PC-3 (cell line): ENCODE results near the gene MRPS9. TPM values are rescaled to one million over a fixed set of nuclear protein-coding genes. Genes with fewer than 3 reads are reported as not detected.

Experiments
- ATAC-seq: fragments of 200-7000 bp; cut with Tn5 transposase; 2 replicates; pipeline ENCODE4 v1.9.1; 2020; ENCODE audit warnings: mild to moderate bottlenecking, moderate library complexity
- BruUV-seq: library from RNA; stranded (reverse); fragments of 400-500 nt; replicated peaks from 2 replicates; lab custom pipeline; 2021; lab: Mats Ljungman, UMichigan
- CTCF ChIA-PET: fragments of 300-600 bp; sonication (Branson Sonifier 250); formaldehyde crosslinking; loops from one replicate; lab custom pipeline; 2022; ENCODE audit warnings: antibody characterized with exemption; lab: Charles Lee
- POLR2A ChIA-PET: fragments of 300-600 bp; sonication (Branson Sonifier 250); formaldehyde crosslinking; loops from one replicate; lab custom pipeline; 2022; ENCODE audit warnings: antibody characterized with exemption; ENCODE audit not compliant: unreplicated experiment; lab: Charles Lee
- DNase-seq: peaks from one replicate; pipeline ENCODE4 v3.0.0-alpha.2; 2015
- H2AFZ ChIP-seq: fragments of 300-600 bp; sonication (generic); 2 replicates; pipeline ENCODE4 v1.6.0; 2016; ENCODE audit warnings: antibody characterized with exemption, low read length
- H3F3A ChIP-seq: fragments of 300-600 bp; sonication (generic); one replicate; pipeline ENCODE4 v1.6.0; 2017; ENCODE audit warnings: antibody characterized with exemption, low read length, control low read depth, mild to moderate bottlenecking; ENCODE audit not compliant: unreplicated experiment
- H3K27ac ChIP-seq: fragments of 300-600 bp; sonication (generic); 2 replicates; pipeline ENCODE4 v1.5.1; 2016; ENCODE audit warnings: mild to moderate bottlenecking, low read length
- H3K27me3 ChIP-seq: fragments of 300-600 bp; sonication (generic); 2 replicates; pipeline ENCODE4 v1.6.1; 2016; ENCODE audit warnings: low read length, mixed read lengths
- H3K36me3 ChIP-seq: fragments of 300-600 bp; sonication (generic); 2 replicates; pipeline ENCODE4 v1.6.1; 2016; ENCODE audit warnings: low read depth, mixed run types, low read length, mixed read lengths
- H3K4me1 ChIP-seq: fragments of 300-600 bp; sonication (generic); 2 replicates; pipeline ENCODE4 v1.5.1; 2016; ENCODE audit warnings: low read length; ENCODE audit not compliant: insufficient read depth
- H3K4me2 ChIP-seq: fragments of 300-600 bp; sonication (generic); 2 replicates; pipeline ENCODE4 v1.6.0; 2016; ENCODE audit warnings: low read length
- H3K4me3 ChIP-seq: fragments of 300-600 bp; sonication (generic); 2 replicates; pipeline ENCODE4 v1.5.1; 2016; ENCODE audit warnings: mild to moderate bottlenecking, low read length, mixed read lengths
- H3K79me2 ChIP-seq: fragments of 300-600 bp; sonication (generic); 2 replicates; pipeline ENCODE4 v1.6.1; 2017; ENCODE audit warnings: low read length, mixed read lengths
- H3K9ac ChIP-seq: fragments of 300-600 bp; sonication (generic); 2 replicates; pipeline ENCODE4 v1.6.0; 2016; ENCODE audit warnings: mild to moderate bottlenecking, low read length
- H3K9me2 ChIP-seq: fragments of 300-600 bp; sonication (generic); replicated peaks from 2 replicates; pipeline ENCODE4 v1.6.1; 2016; ENCODE audit warnings: mixed run types, low read length, mixed read lengths
- H3K9me3 ChIP-seq: fragments of 300-600 bp; sonication (generic); 2 replicates; pipeline ENCODE4 v1.6.1; 2016; ENCODE audit warnings: low read length, mixed read lengths
- H4K20me1 ChIP-seq: fragments of 300-600 bp; sonication (generic); 2 replicates; pipeline ENCODE4 v1.6.1; 2016; ENCODE audit warnings: low read length, mixed read lengths
- EZH2 ChIP-seq: fragments of 300-600 bp; sonication (generic); IDR thresholded peaks from one replicate; pipeline ENCODE4 v1.6.1; 2017; ENCODE audit warnings: antibody characterized with exemption, mild to moderate bottlenecking, low read length; ENCODE audit not compliant: unreplicated experiment
- EZH2phosphoT487 ChIP-seq: fragments of 300-600 bp; sonication (generic); IDR thresholded peaks from 2 replicates; pipeline ENCODE4 v1.6.1; 2018; ENCODE audit warnings: mild to moderate bottlenecking, antibody characterized with exemption, low read length, borderline replicate concordance
- intact Hi-C: fragments of 100-400 bp; cut with micrococcal nuclease; formaldehyde crosslinking; loops from 2 replicates; pipeline ENCODE4 v1.9.0; 2023
- total RNA-seq: library from RNA; depleted of rRNA; stranded (reverse); fragments of >200 nt; gene quantifications from 2 replicates; pipeline ENCODE4 v1.2.3, GENCODE V29; 2014
- TF ChIP-seq, protein P1 (sequence below): fragments of 300-600 bp; sonication (generic); conservative IDR thresholded peaks from 2 replicates; pipeline ENCODE4 v1.5.1; 2017; ENCODE audit warnings: antibody characterized with exemption, low read depth, mild to moderate bottlenecking, low read length

The MRPS9 gene
- total RNA-seq, 1 experiment from 2014 or later = 64.0 TPM

GRCh38 chr2:105102963-105103421 is 65.1 kb downstream of the MRPS9 start:
- no peaks in the 10 kb centered on the region for H3K9me2 ChIP-seq
- H3K9ac ChIP-seq = no peak overlapping the region
- H4K20me1 ChIP-seq = no peaks in the 10 kb centered on the region
- intact Hi-C loops = no loop called here
- no peak for TF ChIP-seq EZH2
- TF ChIP-seq EZH2phosphoT487 = no peak
- no peaks in the 10 kb centered on the region for H3F3A ChIP-seq
- H3K4me2 ChIP-seq = no peak overlapping the region
- DNase-seq = peak; percentile 92
- H3K36me3 ChIP-seq = 0 out of 2 replicates have a peak, but pooled peaks cover 8% of the 10 kb centered on the region
- H3K4me1 ChIP-seq = peaks cover 25% of the 10 kb centered on the region
- ChIA-PET CTCF (interaction anchor here (0.6 kb wide), 1 partner anchor 20 kb away, joined by 4 read pairs; no protein-coding TSS in a partner anchor), POLR2A (no interaction called here)
- ATAC-seq = peak; percentile 92
- no peaks in the 10 kb centered on the region for H3K79me2 ChIP-seq
- H2AFZ ChIP-seq = 0 out of 2 replicates have a peak overlapping the region, but pooled peaks have one; percentile 24
- no peaks in the 10 kb centered on the region for H3K9me3 ChIP-seq
- H3K27me3 ChIP-seq = no peaks in the 10 kb centered on the region
- H3K4me3 ChIP-seq = no peak overlapping the region
- H3K27ac ChIP-seq = no peak overlapping the region
- no TSS peak for BruUV-seq

DNA sequence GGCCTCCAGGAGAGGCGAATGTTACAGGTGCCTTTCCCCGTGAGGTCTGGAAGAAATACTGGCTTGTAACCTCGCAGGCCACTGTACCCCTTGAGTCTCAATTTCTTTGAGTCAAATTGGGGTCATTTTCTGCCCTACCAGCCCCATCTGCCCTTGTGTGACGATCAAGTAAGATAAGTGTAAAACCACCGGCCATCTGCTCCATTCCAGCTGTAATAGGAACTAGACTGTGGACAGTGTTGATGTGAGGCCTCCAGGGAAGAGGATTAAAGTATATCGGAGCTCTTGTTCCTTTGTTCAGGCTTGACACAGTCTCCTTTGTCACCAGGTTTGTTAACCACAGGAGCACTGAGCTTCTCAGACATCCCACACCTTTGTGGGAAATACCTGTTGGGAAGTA is 65.6 kb downstream of the MRPS9 start:
- no peaks in the 10 kb centered on the region for H3K27me3 ChIP-seq
- TF ChIP-seq EZH2phosphoT487 (no peak), EZH2 (no peak)
- TF ChIP-seq, protein P1, sequence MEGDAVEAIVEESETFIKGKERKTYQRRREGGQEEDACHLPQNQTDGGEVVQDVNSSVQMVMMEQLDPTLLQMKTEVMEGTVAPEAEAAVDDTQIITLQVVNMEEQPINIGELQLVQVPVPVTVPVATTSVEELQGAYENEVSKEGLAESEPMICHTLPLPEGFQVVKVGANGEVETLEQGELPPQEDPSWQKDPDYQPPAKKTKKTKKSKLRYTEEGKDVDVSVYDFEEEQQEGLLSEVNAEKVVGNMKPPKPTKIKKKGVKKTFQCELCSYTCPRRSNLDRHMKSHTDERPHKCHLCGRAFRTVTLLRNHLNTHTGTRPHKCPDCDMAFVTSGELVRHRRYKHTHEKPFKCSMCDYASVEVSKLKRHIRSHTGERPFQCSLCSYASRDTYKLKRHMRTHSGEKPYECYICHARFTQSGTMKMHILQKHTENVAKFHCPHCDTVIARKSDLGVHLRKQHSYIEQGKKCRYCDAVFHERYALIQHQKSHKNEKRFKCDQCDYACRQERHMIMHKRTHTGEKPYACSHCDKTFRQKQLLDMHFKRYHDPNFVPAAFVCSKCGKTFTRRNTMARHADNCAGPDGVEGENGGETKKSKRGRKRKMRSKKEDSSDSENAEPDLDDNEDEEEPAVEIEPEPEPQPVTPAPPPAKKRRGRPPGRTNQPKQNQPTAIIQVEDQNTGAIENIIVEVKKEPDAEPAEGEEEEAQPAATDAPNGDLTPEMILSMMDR = no peak
- no peak overlapping the region for H3K9ac ChIP-seq
- peaks cover 25% of the 10 kb centered on the region for H3K4me1 ChIP-seq
- BruUV-seq = no TSS peak
- H3K9me2 ChIP-seq = no peaks in the 10 kb centered on the region
- ChIA-PET CTCF (interaction anchor here (0.6 kb wide), 1 partner anchor 20 kb away, joined by 4 read pairs; no protein-coding TSS in a partner anchor), POLR2A (interaction anchor here (0.6 kb wide), 1 partner anchor 578 kb away, joined by 10 read pairs; no protein-coding TSS in a partner anchor)
- H4K20me1 ChIP-seq = no peaks in the 10 kb centered on the region
- intact Hi-C loops = no loop called here
- H3K4me2 ChIP-seq = no peak overlapping the region
- ATAC-seq = no peak
- H3K36me3 ChIP-seq = 0 out of 2 replicates have a peak, but pooled peaks cover 6% of the 10 kb centered on the region
- no peaks in the 10 kb centered on the region for H3K9me3 ChIP-seq
- no peak overlapping the region for H3K4me3 ChIP-seq
- 0 out of 2 replicates have a peak overlapping the region, but pooled peaks have one; percentile 0 for H3K27ac ChIP-seq
- H3F3A ChIP-seq = no peaks in the 10 kb centered on the region
- no peak for DNase-seq
- no peaks in the 10 kb centered on the region for H3K79me2 ChIP-seq
- H2AFZ ChIP-seq = 0 out of 2 replicates have a peak overlapping the region, but pooled peaks have one; percentile 24

DNA sequence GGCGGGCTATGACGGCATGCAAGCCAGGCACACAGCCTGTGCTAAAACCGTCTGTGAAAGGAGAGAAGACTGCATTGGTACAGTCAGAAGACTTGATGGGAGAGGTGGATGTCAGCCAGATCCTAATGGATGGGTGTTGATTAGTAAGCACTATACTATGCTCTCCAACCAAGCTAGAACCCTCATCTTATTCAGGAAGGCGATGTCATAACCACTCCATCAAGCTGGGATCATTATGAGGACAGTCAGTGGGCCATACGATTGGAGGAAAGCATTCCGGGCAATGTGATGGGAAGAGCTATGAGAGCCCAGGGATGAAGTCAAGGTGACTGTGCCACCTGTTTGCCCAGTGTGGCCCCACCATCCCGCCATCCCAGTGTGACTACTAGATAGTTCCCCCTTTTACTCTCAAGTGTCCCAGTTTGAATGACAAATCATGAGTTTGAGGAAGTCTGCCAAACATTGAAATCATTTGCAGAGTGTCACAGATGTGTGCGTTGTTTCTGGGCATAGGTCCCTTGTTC is 66.4 kb downstream of the MRPS9 start:
- TF ChIP-seq, protein P1 = no peak
- no peak for TF ChIP-seq EZH2
- TF ChIP-seq EZH2phosphoT487 = no peak
- H3K9ac ChIP-seq = no peak overlapping the region
- peak; percentile 76 for DNase-seq
- CTCF ChIA-PET = no interaction called here
- no peaks in the 10 kb centered on the region for H3F3A ChIP-seq
- no peaks in the 10 kb centered on the region for H3K9me2 ChIP-seq
- no TSS peak for BruUV-seq
- H3K4me2 ChIP-seq = no peak overlapping the region
- H2AFZ ChIP-seq = no peak overlapping the region
- intact Hi-C loops = no loop called here
- no peaks in the 10 kb centered on the region for H4K20me1 ChIP-seq
- H3K27me3 ChIP-seq = no peaks in the 10 kb centered on the region
- POLR2A ChIA-PET = interaction anchor here (0.6 kb wide), 1 partner anchor 577 kb away, joined by 10 read pairs; no protein-coding TSS in a partner anchor
- no peak; the same call in 1 of the 2 replicates for ATAC-seq
- H3K27ac ChIP-seq = 0 out of 2 replicates have a peak overlapping the region, but pooled peaks have one; percentile 0
- no peaks in the 10 kb centered on the region for H3K79me2 ChIP-seq
- no peak overlapping the region for H3K4me3 ChIP-seq
- H3K36me3 ChIP-seq = 0 out of 2 replicates have a peak, but pooled peaks cover 4% of the 10 kb centered on the region
- no peaks in the 10 kb centered on the region for H3K9me3 ChIP-seq
- H3K4me1 ChIP-seq = peaks cover 25% of the 10 kb centered on the region
